Activated CD4-positive, alpha-beta memory T cell treated with anti-CD3 and anti-CD28 coated beads, Interleukin-2, amount 10 ng/mL, durations not matched to agents 7 days and 5 days (primary cell): ENCODE data around the gene INPP5E. TPM values are rescaled to one million over a fixed set of nuclear protein-coding genes. Genes with fewer than 3 reads are reported as not detected.

ENCODE experiments used
- CTCF ChIA-PET: fragments of 350-600 bp; sonication (Branson Sonifier 250); formaldehyde crosslinking; loops from one replicate; lab custom pipeline; 2021; ENCODE audit warnings: antibody characterized with exemption, inconsistent platforms; lab: Charles Lee
- POLR2A ChIA-PET: fragments of 350-600 bp; sonication (Branson Sonifier 250); formaldehyde crosslinking; loops from one replicate; lab custom pipeline; 2021; ENCODE audit warnings: antibody characterized with exemption; lab: Charles Lee
- DNase-seq: peaks from one replicate; pipeline ENCODE4 v3.0.0-alpha.2; 2020
- H3K27ac Mint-ChIP-seq: one replicate; pipeline ENCODE4 v1.8.0; 2021; ENCODE audit warnings: mild to moderate bottlenecking, mixed read lengths
- H3K27me3 Mint-ChIP-seq: one replicate; pipeline ENCODE4 v1.8.0; 2021; ENCODE audit warnings: mixed read lengths
- H3K36me3 Mint-ChIP-seq: one replicate; pipeline ENCODE4 v1.8.0; 2021; ENCODE audit warnings: low read depth, mixed read lengths
- H3K4me1 Mint-ChIP-seq: one replicate; pipeline ENCODE4 v1.8.0; 2021; ENCODE audit warnings: mixed read lengths
- H3K4me3 Mint-ChIP-seq: one replicate; pipeline ENCODE4 v1.8.0; 2021; ENCODE audit warnings: mild to moderate bottlenecking, mixed read lengths
- H3K9me3 Mint-ChIP-seq: one replicate; pipeline ENCODE4 v1.8.0; 2021; ENCODE audit warnings: mixed read lengths
- total RNA-seq, 2 experiments: library from RNA; stranded (reverse); gene quantifications; one replicate each; pipeline ENCODE4 v1.2.3, GENCODE V29; 2021

Gene INPP5E
- total RNA-seq, 2 experiments from 2014 or later = 19.5 to 21.6 TPM

DNA sequence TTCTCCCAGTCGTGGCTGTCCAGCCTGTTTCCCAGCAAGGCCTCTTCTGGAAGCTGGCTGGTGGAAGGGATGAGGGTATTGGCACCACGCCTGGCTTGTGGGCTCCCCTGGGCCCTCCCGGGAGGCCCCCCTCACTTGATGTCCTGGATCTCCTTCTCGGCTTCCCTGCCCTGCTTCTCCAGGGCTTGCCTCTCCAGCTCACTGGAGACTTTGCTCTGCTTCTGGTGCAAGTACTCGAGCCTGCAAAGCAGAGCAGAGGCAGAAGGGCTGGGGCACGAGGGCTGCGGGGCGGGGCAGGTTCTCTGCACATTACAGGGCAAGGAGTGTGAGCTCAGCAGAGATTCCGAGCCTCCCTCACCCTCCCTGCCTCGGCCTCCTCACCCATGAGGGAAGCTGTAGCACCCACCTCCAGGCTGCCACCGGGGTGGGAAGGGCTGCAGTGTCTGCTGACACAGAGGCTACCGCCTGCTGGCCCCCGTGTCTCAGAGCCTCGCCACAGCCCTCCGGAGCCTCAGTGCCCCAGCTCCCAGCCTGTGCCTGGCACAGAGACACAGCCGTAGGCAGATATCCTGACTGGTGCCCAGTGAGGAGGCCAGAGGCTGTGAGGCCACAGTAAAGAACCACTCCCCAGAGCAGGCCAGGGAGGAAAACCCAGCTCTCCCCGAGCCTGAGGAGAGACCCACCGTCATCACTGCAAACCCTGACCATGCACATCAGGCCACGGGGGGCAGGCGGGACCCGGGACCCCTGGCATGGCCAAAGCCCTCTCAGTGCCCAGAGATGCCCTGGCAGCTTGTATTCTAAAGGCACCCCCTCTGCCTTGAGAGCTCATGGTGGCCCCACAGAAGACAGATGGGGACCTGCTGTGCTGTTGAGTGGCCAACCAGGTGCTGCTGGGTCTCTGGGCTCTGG is 46.9 kb downstream of the INPP5E start:
- ChIA-PET CTCF (no interaction called here), POLR2A (interaction anchor here (1.0 to 1.1 kb wide), 2 partner anchors 11 to 30 kb away, joined by 3 read pairs; partner anchors contain the start of gene DNLZ)
- no peak overlapping the region for H3K4me3 Mint-ChIP-seq
- peaks cover 36% of the 10 kb centered on the region for H3K36me3 Mint-ChIP-seq
- peaks cover 11% of the 10 kb centered on the region for H3K4me1 Mint-ChIP-seq
- H3K27ac Mint-ChIP-seq = no peak overlapping the region
- no peaks in the 10 kb centered on the region for H3K9me3 Mint-ChIP-seq
- no peaks in the 10 kb centered on the region for H3K27me3 Mint-ChIP-seq
- no peak for DNase-seq

DNA sequence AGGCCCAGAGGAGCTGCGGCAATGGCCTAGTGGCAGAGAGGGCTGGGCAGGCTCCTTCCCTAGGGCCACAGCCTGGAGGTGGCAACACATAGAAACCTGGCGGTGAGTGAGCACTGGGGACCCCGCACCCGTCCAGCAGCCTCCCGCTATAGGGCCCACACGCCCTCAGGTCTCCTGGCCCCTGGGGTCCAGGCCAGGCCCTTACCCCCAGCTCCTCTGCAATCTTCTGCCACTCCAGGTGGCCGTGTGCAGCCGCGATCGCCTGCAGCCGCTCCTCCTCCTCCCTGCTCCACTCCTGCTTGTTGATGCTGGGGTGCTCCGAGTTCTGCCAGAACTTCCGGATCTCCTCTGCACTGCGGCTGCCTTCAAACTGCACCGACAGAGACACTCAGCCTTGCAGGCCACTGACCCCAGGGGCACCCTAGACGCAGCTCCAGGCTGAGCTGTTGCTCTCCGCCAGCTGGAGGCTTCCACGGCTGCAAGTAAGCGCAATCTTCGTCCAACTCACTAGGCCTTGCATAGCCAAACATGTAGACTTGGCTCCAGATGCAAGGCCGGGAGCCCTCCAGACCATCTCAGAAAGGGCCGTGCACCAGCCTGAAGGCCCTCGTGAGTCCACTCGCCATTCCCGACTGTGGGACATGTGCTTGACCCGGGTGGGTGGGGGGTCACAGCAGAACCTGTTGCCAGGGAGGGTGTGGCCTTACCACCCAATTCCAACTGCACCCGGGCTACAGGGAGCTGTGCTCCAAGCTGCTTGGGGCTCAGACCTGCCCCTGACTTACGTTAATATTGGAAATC is 47.7 kb downstream of the INPP5E start:
- no peak overlapping the region for H3K4me3 Mint-ChIP-seq
- H3K27ac Mint-ChIP-seq = peak overlapping the region; percentile 8
- H3K27me3 Mint-ChIP-seq = no peaks in the 10 kb centered on the region
- ChIA-PET POLR2A (interaction anchor here (0.7 to 1.1 kb wide), 3 partner anchors 10 to 29 kb away, joined by 3 to 4 read pairs (median 3); partner anchors contain the start of gene DNLZ), CTCF (interaction anchor here (1.0 kb wide), 1 partner anchor 29 kb away, joined by 3 read pairs; no protein-coding TSS in a partner anchor)
- no peak for DNase-seq
- peaks cover 38% of the 10 kb centered on the region for H3K36me3 Mint-ChIP-seq
- H3K9me3 Mint-ChIP-seq = no peaks in the 10 kb centered on the region
- peaks cover 9% of the 10 kb centered on the region for H3K4me1 Mint-ChIP-seq

- Mint-ChIP-seq H3K9me3 (no peaks in the 10 kb centered on the region), H3K27ac (no peak overlapping the region), H3K36me3 (peaks cover 37% of the 10 kb centered on the region), H3K4me1 (peaks cover 20% of the 10 kb centered on the region), H3K4me3 (no peak overlapping the region), H3K27me3 (no peaks in the 10 kb centered on the region)
- DNase-seq = no peak
- CTCF ChIA-PET = interaction anchor here (1.5 to 2.0 kb wide), 2 partner anchors 12 to 27 kb away, joined by 4 to 6 read pairs; no protein-coding TSS in a partner anchor
- POLR2A ChIA-PET = interaction anchor here (1.2 to 2.6 kb wide), 2 partner anchors 10 to 26 kb away, joined by 3 to 13 read pairs; partner anchors contain the start of gene DNLZ
These were observed 50.2 kb downstream of the INPP5E start for GRCh38 chr9:136389396-136389795.

DNA sequence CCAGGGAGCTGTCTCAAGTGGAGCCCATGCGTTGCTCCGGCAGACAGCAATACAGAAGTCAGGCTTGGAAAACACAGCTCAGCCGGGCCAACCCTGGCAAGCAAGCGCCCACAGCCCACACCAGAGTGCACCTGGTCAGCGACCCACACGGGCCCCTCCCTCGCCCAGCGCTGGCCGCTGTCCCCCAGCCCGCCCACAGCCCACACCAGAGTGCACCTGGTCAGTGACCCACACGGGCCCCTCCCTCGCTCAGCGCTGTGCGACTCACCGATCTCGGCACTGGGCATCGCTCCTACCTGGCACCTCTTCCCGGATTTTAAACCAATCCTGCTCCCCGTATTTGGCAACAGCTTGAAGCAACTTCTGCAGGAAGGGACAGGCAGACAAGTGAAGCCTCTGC is 52.4 kb downstream of the INPP5E start:
- CTCF ChIA-PET = interaction anchor here (2.3 kb wide), 1 partner anchor 24 kb away, joined by 9 read pairs; no protein-coding TSS in a partner anchor
- H3K9me3 Mint-ChIP-seq = no peaks in the 10 kb centered on the region

DNA sequence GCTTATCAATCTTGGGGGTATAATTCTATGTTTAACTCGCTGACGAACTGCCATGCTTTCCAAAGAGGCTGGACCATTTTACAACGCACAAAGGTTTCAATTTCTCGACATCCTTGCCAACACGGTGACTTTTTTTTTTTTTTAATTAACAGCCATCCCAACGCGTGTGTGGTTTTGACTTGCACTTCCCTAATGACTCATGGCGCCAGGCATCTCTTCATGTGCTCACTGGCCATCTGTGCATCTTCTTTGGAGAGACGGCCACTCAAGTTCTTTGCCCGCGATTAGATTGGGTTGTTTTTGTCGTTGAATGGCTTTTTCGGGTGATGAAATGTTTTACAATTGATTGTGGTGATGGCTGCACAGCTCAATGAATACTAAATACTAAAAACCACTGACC is 53.6 kb downstream of the INPP5E start:
- Mint-ChIP-seq H3K4me1 (peaks cover 20% of the 10 kb centered on the region), H3K4me3 (no peak overlapping the region), H3K27me3 (no peaks in the 10 kb centered on the region), H3K27ac (no peak overlapping the region), H3K36me3 (peaks cover 32% of the 10 kb centered on the region), H3K9me3 (no peaks in the 10 kb centered on the region)
- CTCF ChIA-PET = interaction anchor here (1.1 to 2.3 kb wide), 4 partner anchors 15 to 23 kb away, joined by 3 to 9 read pairs (median 5); no protein-coding TSS in a partner anchor
- DNase-seq = no peak
- POLR2A ChIA-PET = interaction anchor here (0.6 to 1.2 kb wide), 3 partner anchors 11 to 32 kb away, joined by 3 to 7 read pairs (median 4); no protein-coding TSS in a partner anchor

More for the DNA sequence above, 52.4 kb downstream of the INPP5E start:
- POLR2A ChIA-PET = interaction anchor here (2.6 kb wide), 1 partner anchor 24 kb away, joined by 13 read pairs; the partner anchor contains the start of gene DNLZ
- peaks cover 39% of the 10 kb centered on the region for H3K36me3 Mint-ChIP-seq
- no peaks in the 10 kb centered on the region for H3K27me3 Mint-ChIP-seq
- DNase-seq = no peak
- H3K27ac Mint-ChIP-seq = no peak overlapping the region
- H3K4me3 Mint-ChIP-seq = no peak overlapping the region
- H3K4me1 Mint-ChIP-seq = peaks cover 20% of the 10 kb centered on the region

GRCh38 chr9:136385015-136385414 is 54.6 kb downstream of the INPP5E start:
- ChIA-PET CTCF (interaction anchor here (1.7 kb wide), 1 partner anchor 16 kb away, joined by 6 read pairs; no protein-coding TSS in a partner anchor), POLR2A (interaction anchor here (0.8 to 1.8 kb wide), 7 partner anchors 9 to 31 kb away, joined by 3 to 8 read pairs (median 4); partner anchors contain the start of gene DNLZ)
- Mint-ChIP-seq H3K4me3 (no peak overlapping the region), H3K4me1 (peaks cover 20% of the 10 kb centered on the region), H3K9me3 (no peaks in the 10 kb centered on the region), H3K36me3 (peaks cover 32% of the 10 kb centered on the region), H3K27me3 (no peaks in the 10 kb centered on the region), H3K27ac (no peak overlapping the region)
- no peak for DNase-seq

GRCh38 chr9:136383436-136383835 is 56.2 kb downstream of the INPP5E start:
- Mint-ChIP-seq H3K4me1 (peaks cover 12% of the 10 kb centered on the region), H3K36me3 (peaks cover 27% of the 10 kb centered on the region), H3K4me3 (no peak overlapping the region), H3K9me3 (no peaks in the 10 kb centered on the region), H3K27me3 (no peaks in the 10 kb centered on the region), H3K27ac (no peak overlapping the region)
- no peak for DNase-seq
- ChIA-PET CTCF (no interaction called here), POLR2A (interaction anchor here (1.9 kb wide), 1 partner anchor 20 kb away, joined by 6 read pairs; no protein-coding TSS in a partner anchor)

DNA sequence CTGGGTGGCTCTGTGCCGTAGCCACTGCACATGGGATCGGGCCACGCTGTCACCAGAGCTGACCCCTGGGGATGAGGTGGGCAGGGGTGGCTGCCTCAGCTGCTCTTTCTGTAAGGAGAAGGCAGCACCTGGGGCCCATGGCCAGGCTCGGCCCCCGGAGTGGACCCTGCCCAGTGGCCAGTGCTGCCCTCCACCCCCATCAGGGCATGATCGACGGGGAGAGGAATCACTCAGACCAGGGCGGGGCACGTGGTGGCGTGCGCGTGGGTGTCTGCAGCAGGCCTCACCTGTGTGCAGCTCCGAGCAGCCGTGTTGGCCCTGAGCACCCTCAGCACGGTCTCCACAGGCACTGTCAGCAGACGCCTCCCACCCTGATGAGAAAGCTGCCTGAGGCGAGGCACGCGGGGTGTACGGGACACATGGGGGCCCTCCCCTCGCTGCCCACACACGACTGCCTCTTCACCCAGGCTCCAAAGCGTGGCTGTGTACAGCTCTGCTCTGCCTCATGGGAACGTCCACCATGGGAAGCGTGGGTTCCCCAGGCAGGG is 57.6 kb downstream of the INPP5E start:
- POLR2A ChIA-PET = interaction anchor here (0.8 to 1.9 kb wide), 3 partner anchors 11 to 19 kb away, joined by 3 to 6 read pairs (median 3); no protein-coding TSS in a partner anchor

DNA sequence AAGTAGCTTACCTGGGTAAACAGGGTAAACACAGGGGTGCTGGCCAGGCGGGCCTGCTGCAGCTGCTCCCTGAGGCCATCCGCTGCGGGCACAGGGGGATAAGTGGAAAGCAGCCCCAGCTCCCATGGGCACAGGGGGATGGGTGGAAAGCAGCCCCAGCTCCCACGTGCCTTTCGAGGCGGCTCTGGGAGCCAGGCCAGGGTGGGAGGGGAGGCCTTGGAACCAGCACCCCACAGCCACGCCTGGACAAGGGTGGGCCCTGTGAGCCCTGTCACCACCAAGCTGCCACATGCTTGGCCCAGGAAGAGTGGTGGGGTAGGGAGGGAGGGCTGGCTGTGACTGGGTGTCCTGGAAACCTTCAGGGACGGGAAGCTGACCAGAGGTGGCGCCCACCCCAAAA is 58.3 kb downstream of the INPP5E start:
- Mint-ChIP-seq H3K27ac (no peak overlapping the region), H3K4me1 (peaks cover 11% of the 10 kb centered on the region), H3K36me3 (peaks cover 19% of the 10 kb centered on the region), H3K4me3 (no peak overlapping the region), H3K9me3 (no peaks in the 10 kb centered on the region), H3K27me3 (no peaks in the 10 kb centered on the region)
- ChIA-PET CTCF (interaction anchor here (1.0 kb wide), 1 partner anchor 20 kb away, joined by 3 read pairs; no protein-coding TSS in a partner anchor), POLR2A (interaction anchor here (0.9 to 1.5 kb wide), 2 partner anchors 16 to 18 kb away, joined by 3 read pairs; partner anchors contain the start of gene DNLZ)
- DNase-seq = no peak

More for the DNA sequence above, 57.6 kb downstream of the INPP5E start:
- Mint-ChIP-seq H3K4me3 (no peak overlapping the region), H3K9me3 (no peaks in the 10 kb centered on the region), H3K27me3 (no peaks in the 10 kb centered on the region), H3K4me1 (peaks cover 11% of the 10 kb centered on the region), H3K27ac (no peak overlapping the region), H3K36me3 (peaks cover 19% of the 10 kb centered on the region)
- DNase-seq = no peak
- CTCF ChIA-PET = no interaction called here

- Mint-ChIP-seq H3K27ac (no peak overlapping the region), H3K9me3 (no peaks in the 10 kb centered on the region), H3K27me3 (no peaks in the 10 kb centered on the region), H3K36me3 (peaks cover 14% of the 10 kb centered on the region), H3K4me3 (no peak overlapping the region), H3K4me1 (peaks cover 6% of the 10 kb centered on the region)
- POLR2A ChIA-PET = interaction anchor here (0.9 kb wide), 1 partner anchor 17 kb away, joined by 3 read pairs; the partner anchor contains the start of gene DNLZ
- CTCF ChIA-PET = interaction anchor here (1.0 kb wide), 1 partner anchor 21 kb away, joined by 3 read pairs; no protein-coding TSS in a partner anchor
- DNase-seq = no peak
These were observed 59.3 kb downstream of the INPP5E start for GRCh38 chr9:136380381-136380780.

GRCh38 chr9:136379891-136380290 is 59.8 kb downstream of the INPP5E start:
- no peak for DNase-seq
- POLR2A ChIA-PET = no interaction called here
- no peaks in the 10 kb centered on the region for H3K27me3 Mint-ChIP-seq
- no peak overlapping the region for H3K4me3 Mint-ChIP-seq
- H3K9me3 Mint-ChIP-seq = no peaks in the 10 kb centered on the region
- peaks cover 10% of the 10 kb centered on the region for H3K36me3 Mint-ChIP-seq
- peaks cover 3% of the 10 kb centered on the region for H3K4me1 Mint-ChIP-seq
- H3K27ac Mint-ChIP-seq = no peak overlapping the region
- CTCF ChIA-PET = no interaction called here

DNA sequence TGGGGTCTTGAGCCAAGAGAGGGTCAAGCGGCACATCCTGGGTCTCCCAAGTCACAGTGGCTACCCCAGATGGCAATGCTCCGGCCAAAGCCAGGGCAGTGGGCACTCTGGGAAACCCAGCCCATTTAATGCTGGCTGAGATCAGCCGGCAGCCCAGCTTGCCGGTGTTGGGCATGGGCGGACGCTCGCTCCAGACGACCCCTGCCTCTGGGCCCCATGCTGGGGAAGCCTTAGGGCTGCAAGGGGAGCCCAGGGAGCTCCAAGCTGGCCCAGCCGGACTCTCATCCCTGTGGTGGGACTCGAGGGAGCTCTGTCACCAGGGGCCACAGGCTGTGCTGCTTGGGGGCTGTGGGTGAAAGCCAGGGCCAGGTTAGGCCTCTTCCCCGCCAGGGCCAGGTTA is 60.2 kb downstream of the INPP5E start:
- Mint-ChIP-seq H3K27ac (no peak overlapping the region), H3K27me3 (no peaks in the 10 kb centered on the region), H3K9me3 (no peaks in the 10 kb centered on the region), H3K4me3 (no peak overlapping the region), H3K4me1 (no peaks in the 10 kb centered on the region), H3K36me3 (peaks cover 6% of the 10 kb centered on the region)
- ChIA-PET POLR2A (no interaction called here), CTCF (no interaction called here)
- no peak for DNase-seq
